ENCODE results near the gene DNAI2.

DNA sequence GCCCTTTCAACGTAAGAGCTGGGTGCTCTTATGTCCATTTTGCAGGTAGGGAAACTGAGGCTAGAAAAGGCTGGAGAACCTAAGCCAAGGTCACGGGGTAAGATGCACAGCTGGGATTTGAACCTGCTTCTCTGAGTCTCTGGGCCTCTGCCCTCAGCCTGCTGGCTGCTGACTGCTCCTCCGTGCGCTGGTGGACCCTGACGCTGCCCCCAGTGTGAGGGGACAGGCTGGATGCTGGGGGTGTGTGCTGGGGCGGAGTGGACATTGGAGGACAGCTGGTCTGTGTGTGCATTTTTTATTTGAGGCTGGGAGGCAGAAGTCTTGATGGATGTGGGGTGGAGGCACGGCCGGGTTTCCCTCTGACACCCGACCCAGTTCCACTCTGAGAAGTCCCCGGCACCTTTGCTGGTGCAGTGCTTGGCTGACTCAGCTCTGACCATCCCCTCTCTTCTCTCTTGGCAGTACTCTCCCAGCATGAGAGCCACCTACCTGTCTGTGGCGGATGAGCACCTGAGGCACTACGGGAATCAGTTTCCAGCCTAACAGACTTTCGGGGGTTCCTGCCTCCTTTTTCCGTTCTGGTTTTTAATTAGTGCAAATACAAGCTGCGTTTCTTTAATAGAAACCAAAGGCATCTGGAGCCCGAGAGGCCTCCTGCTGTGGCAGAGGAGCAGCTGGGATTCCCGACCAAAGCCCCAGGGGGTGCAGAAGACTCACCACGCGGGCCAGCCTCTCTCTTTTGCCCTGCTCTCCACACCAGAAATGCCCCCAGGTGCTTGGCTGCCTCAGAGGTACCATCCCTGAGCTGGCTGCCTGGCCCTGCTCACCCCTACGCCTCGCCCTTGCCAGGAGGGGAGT lies 14.1 kb upstream of the DNAI2 start:
- TF ChIP-seq POLR2AphosphoS5 (IDR thresholded peaks at IDR 0.05; ENCODE audit: low read depth, low read length), result no peak
- TF ChIP-seq TAF1 (IDR thresholded peaks at IDR 0.05; ENCODE audit: low read depth, low read length), result no peak
